RWPE2 (cell line): ENCODE data around the gene AIFM3.
A peak's percentile ranks its signal among the peaks of the same experiment; 100 is the strongest.
"Not testable (repeated sequence)": the region's sequence is repeated elsewhere in the genome, so short reads cannot be mapped to it uniquely, and the experiment has no call there.

Experiments used
- ATAC-seq: fragments of 200-7000 bp; cut with Tn5 transposase; 3 replicates; pipeline ENCODE4 v1.9.1; 2021; ENCODE audit warnings: low read depth
- DNase-seq: peaks from one replicate; pipeline ENCODE4 v3.0.0-alpha.2; 2020; ENCODE audit warnings: low spot score
- H3K27ac ChIP-seq: fragments of 450-650 bp; 2 replicates; pipeline ENCODE4 v1.5.1; 2017; ENCODE audit warnings: mild to moderate bottlenecking; ENCODE audit not compliant: poor library complexity, severe bottlenecking
- H3K27me3 ChIP-seq: fragments of 250-450 bp; sonication (Bioruptor Pico); 2 replicates; pipeline ENCODE4 v1.5.1; 2021; ENCODE audit warnings: mild to moderate bottlenecking, moderate library complexity; ENCODE audit not compliant: insufficient read depth, poor library complexity, severe bottlenecking
- H3K36me3 ChIP-seq: fragments of 250-450 bp; sonication (Bioruptor Pico); 2 replicates; pipeline ENCODE4 v1.5.1; 2020; ENCODE audit warnings: low read depth, mild to moderate bottlenecking, moderate library complexity
- H3K4me1 ChIP-seq: fragments of 250-450 bp; sonication (Bioruptor Pico); 2 replicates; pipeline ENCODE4 v1.5.1; 2021; ENCODE audit warnings: mild to moderate bottlenecking, moderate library complexity; ENCODE audit not compliant: insufficient read depth, poor library complexity, severe bottlenecking
- H3K4me3 ChIP-seq: fragments of 250-450 bp; sonication (Bioruptor Pico); 2 replicates; pipeline ENCODE4 v1.5.1; 2021; ENCODE audit warnings: mild to moderate bottlenecking, moderate library complexity; ENCODE audit not compliant: severe bottlenecking
- H3K9me3 ChIP-seq: fragments of 250-450 bp; sonication (Bioruptor Pico); 2 replicates; pipeline ENCODE4 v1.5.1; 2021; ENCODE audit warnings: mild to moderate bottlenecking, moderate library complexity; ENCODE audit not compliant: severe bottlenecking
- CTCF ChIP-seq: fragments of 450-650 bp; IDR thresholded peaks from one replicate; pipeline ENCODE4 v1.5.1; 2017; ENCODE audit warnings: mild to moderate bottlenecking, moderate library complexity; ENCODE audit not compliant: poor library complexity, severe bottlenecking

Gene AIFM3

GRCh38 chr22:20937031-20937793, 29.8 kb upstream of the AIFM3 start:
- peaks cover 64% of the 10 kb centered on the region for H3K36me3 ChIP-seq
- peaks cover 9% of the 10 kb centered on the region for H3K9me3 ChIP-seq
- TF ChIP-seq CTCF = no peak
- peak; percentile 29; the same call in 1 of the 3 replicates for ATAC-seq
- H3K27me3 ChIP-seq = no peaks in the 10 kb centered on the region
- H3K27ac ChIP-seq = no peak overlapping the region
- no peak for DNase-seq
- peaks cover 12% of the 10 kb centered on the region for H3K4me1 ChIP-seq
- H3K4me3 ChIP-seq = no peak overlapping the region

GRCh38 chr22:20937794-20938671, 29.0 kb upstream of the AIFM3 start:
- no peak overlapping the region for H3K27ac ChIP-seq
- no peaks in the 10 kb centered on the region for H3K27me3 ChIP-seq
- TF ChIP-seq CTCF = no peak
- no peak for DNase-seq
- peaks cover 12% of the 10 kb centered on the region for H3K4me1 ChIP-seq
- H3K36me3 ChIP-seq = peaks cover 62% of the 10 kb centered on the region
- peaks cover 9% of the 10 kb centered on the region for H3K9me3 ChIP-seq
- no peak overlapping the region for H3K4me3 ChIP-seq
- no peak for ATAC-seq

- H3K4me3 ChIP-seq, DNase-seq, H3K27ac ChIP-seq, ATAC-seq, H3K9me3 ChIP-seq, H3K27me3 ChIP-seq: not testable (repeated sequence)
- Histone ChIP-seq H3K36me3 (peaks cover 49% of the 10 kb centered on the region), H3K4me1 (peaks cover 16% of the 10 kb centered on the region)
Observed at GRCh38 chr22:20939457-20940185, 27.4 kb upstream of the AIFM3 start.

- Histone ChIP-seq H3K4me3 (no peak overlapping the region), H3K9me3 (peaks cover 9% of the 10 kb centered on the region), H3K4me1 (peaks cover 20% of the 10 kb centered on the region), H3K36me3 (peaks cover 43% of the 10 kb centered on the region), H3K27ac (no peak overlapping the region), H3K27me3 (no peaks in the 10 kb centered on the region)
- no peak for DNase-seq
- TF ChIP-seq CTCF = no peak
- no peak for ATAC-seq
Observed at GRCh38 chr22:20940186-20940651, 26.8 kb upstream of the AIFM3 start.

- Histone ChIP-seq H3K4me3 (no peak overlapping the region), H3K36me3 (peaks cover 36% of the 10 kb centered on the region), H3K9me3 (peaks cover 8% of the 10 kb centered on the region), H3K27ac (no peak overlapping the region), H3K27me3 (no peaks in the 10 kb centered on the region), H3K4me1 (peaks cover 28% of the 10 kb centered on the region)
- no peak for ATAC-seq
- TF ChIP-seq CTCF = no peak
- DNase-seq = no peak
Observed at GRCh38 chr22:20940904-20941385, 26.1 kb upstream of the AIFM3 start.

GRCh38 chr22:20942203-20942902, 24.7 kb upstream of the AIFM3 start:
- peaks cover 34% of the 10 kb centered on the region for H3K4me1 ChIP-seq
- peaks cover 24% of the 10 kb centered on the region for H3K36me3 ChIP-seq
- H3K27ac ChIP-seq = peak overlapping the region; percentile 5
- DNase-seq, H3K27me3 ChIP-seq, ATAC-seq, H3K4me3 ChIP-seq, H3K9me3 ChIP-seq: not testable (repeated sequence)
